HCEC 1CT (cell line): Measurements from ENCODE around the gene IFT172.

ENCODE experiments used
- DNase-seq: peaks from one replicate; pipeline ENCODE4 v3.0.0-alpha.2; 2017

The IFT172 gene

GRCh38 chr2:27422958-27423357 lies 66.6 kb downstream of the IFT172 start:
- DNase-seq, result no peak

DNA sequence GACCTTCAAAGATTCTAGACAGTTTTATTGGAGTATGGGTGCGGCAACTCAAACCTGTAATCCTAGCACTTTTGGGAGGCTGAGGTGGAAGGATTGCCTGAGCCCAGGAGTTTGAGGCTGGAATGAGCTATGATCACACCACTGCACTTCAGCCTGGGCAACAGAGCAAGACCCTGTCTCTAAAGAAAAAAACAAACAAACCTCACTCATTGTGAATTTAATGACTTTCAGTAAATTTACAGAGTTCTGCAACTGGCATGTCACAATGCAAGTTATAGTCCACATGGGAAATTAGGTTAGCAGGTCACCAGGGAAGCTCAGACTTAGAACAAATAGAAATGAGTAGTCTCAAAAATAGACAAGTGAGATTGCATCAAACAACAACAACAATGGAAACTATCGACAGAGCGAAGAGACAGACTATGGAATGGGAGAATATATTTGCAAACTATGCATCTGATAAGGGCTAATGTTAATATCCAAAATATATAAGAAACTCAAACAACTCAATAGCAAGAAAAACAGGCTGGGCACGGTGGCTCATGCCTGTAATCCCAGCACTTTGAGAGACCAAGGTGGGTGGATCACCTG lies 67.8 kb downstream of the IFT172 start:
- DNase-seq, result no peak

GRCh38 chr2:27420996-27421395 lies 68.5 kb downstream of the IFT172 start:
- DNase-seq, result no peak

- DNase-seq, result no peak
These were observed 73.4 kb downstream of the IFT172 start for GRCh38 chr2:27416151-27416550.

GRCh38 chr2:27412419-27413152 lies 77.0 kb downstream of the IFT172 start:
- no peak for DNase-seq

DNA sequence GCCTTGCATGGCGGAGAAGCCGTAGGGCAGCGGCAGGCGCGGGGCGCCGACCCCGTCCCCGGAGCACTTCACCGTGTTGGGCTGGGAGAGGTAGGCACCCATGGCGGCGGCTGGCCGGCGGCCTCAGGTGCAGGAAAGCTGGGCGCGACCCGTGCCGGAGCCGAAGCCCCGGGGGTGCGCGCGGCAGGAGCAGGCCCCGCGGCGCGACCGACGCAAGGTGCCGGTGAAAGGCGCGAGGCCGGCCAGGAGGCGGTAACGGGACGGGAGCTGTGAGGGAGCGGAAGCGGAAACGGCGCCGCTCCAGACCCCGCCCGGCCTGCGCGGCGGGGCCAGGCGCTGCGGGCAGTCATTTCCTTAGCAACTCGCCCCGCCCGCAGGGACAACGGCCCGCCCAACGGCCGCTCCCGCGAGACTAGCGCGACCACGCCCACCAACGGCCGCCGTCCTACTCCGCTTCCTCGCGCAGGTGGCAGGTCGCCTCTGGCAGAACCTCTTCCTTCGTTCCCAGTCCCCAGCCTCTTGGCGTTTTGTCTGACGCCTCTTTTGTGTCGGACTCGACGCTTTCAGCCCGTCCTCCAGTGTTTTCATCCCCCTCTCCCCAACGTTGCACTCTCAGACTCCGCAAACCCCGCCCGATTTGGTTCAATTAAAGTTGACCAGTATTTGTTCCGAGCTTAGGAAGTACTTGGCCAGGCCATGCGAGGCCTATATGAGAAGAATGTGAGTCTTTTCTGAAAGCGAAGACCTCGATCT lies 80.0 kb downstream of the IFT172 start, which contains the start of gene PPM1G:
Gene PPM1G (minus strand): TSS at position 271 of the 753 bp plus-strand sequence. CDS start 169 bp downstream, at position 102.
- DNase-seq, result peak; percentile 92

DNA sequence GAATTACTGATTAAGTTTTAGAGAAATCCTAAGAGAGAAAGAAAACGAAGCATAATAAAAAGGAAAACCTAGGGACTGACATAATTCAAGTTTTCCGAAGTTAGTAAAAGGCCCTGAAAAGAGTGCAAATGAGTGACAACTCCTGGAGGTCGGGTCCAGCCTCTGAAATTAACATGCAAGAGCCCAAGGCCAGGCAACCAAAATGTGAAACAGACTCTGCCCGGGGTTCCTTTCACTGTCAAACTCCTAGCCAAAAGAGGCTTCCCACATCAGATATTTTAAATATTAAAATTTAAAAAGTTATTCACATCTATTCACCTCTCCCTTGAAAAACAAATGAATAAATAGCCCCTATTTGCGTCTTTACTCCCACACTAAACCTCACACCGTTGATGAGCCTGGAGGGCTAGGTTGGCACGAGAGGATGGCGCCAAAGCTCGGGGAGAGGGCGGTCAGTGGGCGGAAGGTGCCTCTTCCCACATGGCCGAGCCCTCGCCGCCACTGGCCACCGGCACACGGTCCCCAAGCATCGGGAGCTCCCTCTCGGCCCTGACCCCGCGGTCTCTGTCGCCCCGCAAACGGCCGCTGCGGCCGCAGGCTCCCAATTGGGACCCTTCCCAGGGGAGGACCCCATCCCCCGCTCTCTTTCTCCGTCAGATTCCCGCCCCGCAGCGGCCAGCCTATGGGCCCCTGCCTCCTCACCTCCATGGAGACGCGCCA lies 80.8 kb downstream of the IFT172 start:
- no peak for DNase-seq

GRCh38 chr2:27407798-27408491 lies 81.6 kb downstream of the IFT172 start:
- DNase-seq, result peak; percentile 49

DNA sequence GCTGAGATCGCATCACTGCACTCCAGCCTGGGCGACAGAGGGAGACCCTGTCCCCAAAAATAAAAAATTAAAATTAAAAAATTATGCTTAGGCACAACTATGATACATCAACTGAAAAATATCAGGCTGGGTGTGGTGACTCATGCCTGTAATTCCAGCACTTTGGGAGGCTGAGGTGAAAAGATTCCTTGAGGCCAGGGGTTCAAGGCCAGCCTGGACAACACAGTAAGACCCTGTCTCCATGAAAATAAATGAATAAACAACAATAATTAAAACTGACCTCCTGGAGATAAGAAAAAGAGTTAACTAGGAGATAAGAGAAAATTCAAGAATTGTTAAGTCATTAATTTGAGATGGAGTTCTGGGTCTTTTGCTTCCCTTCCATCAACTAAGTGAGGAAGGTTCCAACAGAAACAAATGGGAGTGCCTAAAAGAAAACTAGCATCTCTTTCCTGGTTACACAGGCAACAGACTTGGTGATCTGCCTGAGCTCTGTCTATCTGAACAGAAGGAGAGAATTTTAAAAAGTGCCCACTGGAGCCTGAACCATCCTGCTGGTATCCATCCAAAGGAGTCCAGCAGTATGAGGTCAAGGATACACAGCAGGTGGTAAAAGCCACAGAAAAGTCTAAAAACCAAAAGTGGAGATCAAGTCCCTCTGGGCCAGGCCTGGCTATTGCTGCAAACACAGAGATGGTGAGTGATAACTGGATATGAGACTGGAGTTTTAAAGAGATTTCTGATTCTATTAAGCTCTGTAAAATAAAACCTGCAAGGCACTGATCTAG lies 89.0 kb downstream of the IFT172 start:
- DNase-seq, result no peak

DNA sequence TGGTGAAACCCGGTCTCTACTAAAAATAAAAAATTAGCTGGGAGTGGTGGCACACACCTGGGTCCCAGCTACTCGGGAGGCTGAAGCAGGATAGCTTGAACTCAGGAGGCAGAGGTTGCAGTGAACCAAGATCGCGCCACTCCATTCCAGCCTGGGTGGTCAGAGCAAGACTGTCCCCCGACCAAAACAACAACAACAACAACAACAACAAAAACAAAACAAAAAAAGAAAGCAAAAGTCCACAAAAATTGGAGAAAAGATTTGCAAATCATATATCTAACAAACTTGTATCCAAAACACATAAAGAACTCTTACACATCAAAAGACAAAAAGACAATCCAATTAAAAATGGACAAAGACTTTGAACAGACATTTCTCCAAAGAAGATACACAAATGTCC lies 90.6 kb downstream of the IFT172 start:
- no peak for DNase-seq
